SK-N-SH treated with all-trans-retinoic acid at 6 μM for 48 hours (cell line): ENCODE data around the gene RFC5.

Experiments
- ATAC-seq: fragments of 200-7000 bp; cut with Tn5 transposase; 3 replicates; pipeline ENCODE4 v1.9.1; 2020; ENCODE audit warnings: mild to moderate bottlenecking, moderate library complexity
- BACH2 ChIP-seq: fragments of 250-450 bp; sonication (Bioruptor Pico); IDR thresholded peaks from 2 replicates; pipeline ENCODE4 v1.9.0; 2021; ENCODE audit warnings: mild to moderate bottlenecking, borderline replicate concordance
- CREB5 ChIP-seq: fragments of 250-450 bp; sonication (Bioruptor Pico); IDR thresholded peaks from 2 replicates; pipeline ENCODE4 v1.5.1; 2020; ENCODE audit warnings: low read depth, mild to moderate bottlenecking, moderate library complexity
- ESRRG ChIP-seq: fragments of 250-450 bp; sonication (Bioruptor Pico); IDR thresholded peaks from 2 replicates; pipeline ENCODE4 v1.6.1; 2021; ENCODE audit warnings: mild to moderate bottlenecking
- ISL1 ChIP-seq: fragments of 250-450 bp; sonication (Bioruptor Pico); IDR thresholded peaks from 2 replicates; pipeline ENCODE4 v2.1.2; 2022; ENCODE audit warnings: mild to moderate bottlenecking, moderate library complexity
- OSR1 ChIP-seq: fragments of 250-450 bp; sonication (Bioruptor Pico); IDR thresholded peaks from 2 replicates; pipeline ENCODE4 v1.8.0; 2022; ENCODE audit warnings: moderate library complexity, mild to moderate bottlenecking, inconsistent platforms
- PATZ1 ChIP-seq: fragments of 250-450 bp; sonication (Bioruptor Pico); IDR thresholded peaks from 2 replicates; pipeline ENCODE4 v1.8.0; 2020; ENCODE audit warnings: mild to moderate bottlenecking, moderate library complexity, borderline replicate concordance
- POU6F1 ChIP-seq: fragments of 250-450 bp; sonication (Bioruptor Pico); IDR thresholded peaks from 2 replicates; pipeline ENCODE4 v1.8.0; 2021; ENCODE audit warnings: low read depth, mild to moderate bottlenecking, moderate library complexity, borderline replicate concordance
- PPARA ChIP-seq: fragments of 250-450 bp; sonication (Bioruptor Pico); IDR thresholded peaks from 2 replicates; pipeline ENCODE4 v1.5.0; 2020; ENCODE audit warnings: mild to moderate bottlenecking, borderline replicate concordance
- RARB ChIP-seq: fragments of 250-450 bp; sonication (Bioruptor Pico); IDR thresholded peaks from 2 replicates; pipeline ENCODE4 v1.8.0; 2021; ENCODE audit warnings: mild to moderate bottlenecking, moderate library complexity
- TOX ChIP-seq: fragments of 250-450 bp; sonication (Bioruptor Pico); IDR thresholded peaks from 2 replicates; pipeline ENCODE4 v1.8.0; 2021; ENCODE audit warnings: mild to moderate bottlenecking, moderate library complexity, borderline replicate concordance
- TSHZ2 ChIP-seq: fragments of 250-450 bp; sonication (Bioruptor Pico); IDR thresholded peaks from 2 replicates; pipeline ENCODE4 v1.5.0; 2020; ENCODE audit warnings: mild to moderate bottlenecking, moderate library complexity
- ZC3H10 ChIP-seq: fragments of 250-450 bp; sonication (Bioruptor Pico); IDR thresholded peaks from 2 replicates; pipeline ENCODE4 v1.5.1; 2021; ENCODE audit warnings: mild to moderate bottlenecking, moderate library complexity
- ZFP3 ChIP-seq: fragments of 250-450 bp; sonication (Bioruptor Pico); IDR thresholded peaks from 2 replicates; pipeline ENCODE4 v1.5.0; 2020; ENCODE audit warnings: mild to moderate bottlenecking, moderate library complexity
- ZFP30 ChIP-seq: fragments of 450-650 bp; formaldehyde crosslinking; IDR thresholded peaks from 2 replicates; pipeline ENCODE4 v1.5.0; 2022; ENCODE audit warnings: mild to moderate bottlenecking, moderate library complexity

Gene RFC5

GRCh38 chr12:118016424-118017264 lies at the start of gene RFC5:
RFC5 (plus strand) TSS chr12:118016703; CDS start chr12:118016828, 125 bp downstream.
- ATAC-seq, result peak; percentile 99

GRCh38 chr12:117967043-117967442 lies 49.5 kb upstream of the RFC5 start:
- ATAC-seq, result no peak
- no peak for TF ChIP-seq TSHZ2
- no peak for TF ChIP-seq TOX (CRISPR knock-in tag)
- TF ChIP-seq ZFP30, result no peak
- no peak for TF ChIP-seq PPARA (CRISPR knock-in tag)
- no peak for TF ChIP-seq ZC3H10 (CRISPR knock-in tag)
- TF ChIP-seq OSR1, result no peak
- no peak for TF ChIP-seq CREB5
- TF ChIP-seq ZFP3, result no peak
- no peak for TF ChIP-seq RARB (CRISPR knock-in tag)

More at GRCh38 chr12:118016424-118017264, at the start of gene RFC5:
- no peak for TF ChIP-seq TOX (CRISPR knock-in tag)
- TF ChIP-seq POU6F1 (CRISPR knock-in tag), result no peak
- no peak for TF ChIP-seq ESRRG (CRISPR knock-in tag)
- TF ChIP-seq PPARA (CRISPR knock-in tag), result no peak
- TF ChIP-seq PATZ1 (CRISPR knock-in tag), result no peak
- no peak for TF ChIP-seq ZFP3
- TF ChIP-seq CREB5, result no peak
- no peak for TF ChIP-seq ISL1 (CRISPR knock-in tag)
- TF ChIP-seq BACH2 (CRISPR knock-in tag), result no peak
- no peak for TF ChIP-seq TSHZ2
- no peak for TF ChIP-seq ZFP30
